DND-41 (cell line): Measurements from ENCODE around the gene PTGIR.

ENCODE experiments used
- ATAC-seq: fragments of 200-7000 bp; cut with Tn5 transposase; 3 replicates; pipeline ENCODE4 v1.9.1; 2021; ENCODE audit warnings: low read depth; ENCODE audit not compliant: insufficient read depth
- DNase-seq: peaks from one replicate; pipeline ENCODE4 v3.0.0-alpha.2; 2020
- H2AFZ ChIP-seq: 2 replicates; pipeline ENCODE4 v1.6.0; 2012; ENCODE audit warnings: low read depth, low read length
- H3K27ac ChIP-seq: 2 replicates; pipeline ENCODE4 v1.5.1; 2012; ENCODE audit warnings: low read length, inconsistent platforms
- H3K27me3 ChIP-seq: fragments of 200-600 bp; sonication (generic); 2 replicates; pipeline ENCODE4 v1.6.0; 2012; ENCODE audit warnings: low read length, mild to moderate bottlenecking, inconsistent platforms; ENCODE audit not compliant: insufficient read depth, poor library complexity
- H3K36me3 ChIP-seq: 2 replicates; pipeline ENCODE4 v1.5.1; 2012; ENCODE audit warnings: low read length, inconsistent platforms; ENCODE audit not compliant: insufficient read depth
- H3K4me1 ChIP-seq: 2 replicates; pipeline ENCODE4 v1.5.1; 2012; ENCODE audit warnings: mild to moderate bottlenecking, low read length; ENCODE audit not compliant: insufficient read depth
- H3K4me2 ChIP-seq: 2 replicates; pipeline ENCODE4 v1.6.0; 2012; ENCODE audit warnings: mild to moderate bottlenecking, moderate library complexity, low read length, inconsistent platforms; ENCODE audit not compliant: insufficient read depth
- H3K4me3 ChIP-seq, 2 experiments: fragments of 200-600 bp in 1 of 2; shearing (Covaris generic) in 1 of 2; 2 replicates each; pipeline ENCODE4 v1.5.1; 2012 to 2016; ENCODE audit warnings: inconsistent platforms in 2 of 2, low read length in 2 of 2, mild to moderate bottlenecking in 2 of 2, low read depth in 1 of 2, moderate library complexity in 1 of 2
- H3K79me2 ChIP-seq: 2 replicates; pipeline ENCODE4 v1.6.0; 2012; ENCODE audit warnings: low read length, inconsistent platforms; ENCODE audit not compliant: insufficient read depth
- H3K9ac ChIP-seq: 2 replicates; pipeline ENCODE4 v1.6.0; 2012; ENCODE audit warnings: low read depth, mild to moderate bottlenecking, inconsistent platforms, low read length, moderate library complexity
- H3K9me3 ChIP-seq: 2 replicates; pipeline ENCODE4 v1.5.1; 2012; ENCODE audit warnings: low read length, moderate library complexity, mild to moderate bottlenecking, inconsistent platforms; ENCODE audit not compliant: insufficient read depth, severe bottlenecking
- H4K20me1 ChIP-seq: 2 replicates; pipeline ENCODE4 v1.6.0; 2012; ENCODE audit warnings: low read length; ENCODE audit not compliant: insufficient read depth
- CTCF ChIP-seq: IDR thresholded peaks from 2 replicates; pipeline ENCODE4 v1.5.1; 2012; ENCODE audit warnings: borderline replicate concordance, low read length, moderate library complexity, mild to moderate bottlenecking; ENCODE audit not compliant: poor library complexity, severe bottlenecking; ENCODE audit errors: extremely low read depth
- EZH2 ChIP-seq: IDR thresholded peaks from 3 replicates; pipeline ENCODE4 v1.6.1; 2012; ENCODE audit warnings: borderline replicate concordance, low read depth, mild to moderate bottlenecking, moderate library complexity, low read length, inconsistent platforms; ENCODE audit not compliant: severe bottlenecking

PTGIR gene

GRCh38 chr19:46634045-46634655, 9.3 kb upstream of the PTGIR start:
- Histone ChIP-seq H3K36me3 (no peaks in the 10 kb centered on the region), H3K4me2 (peak overlapping the region; percentile 88), H2AFZ (peak overlapping the region; percentile 55; the same call in 1 of the 2 replicates), H3K79me2 (no peaks in the 10 kb centered on the region), H3K4me1 (peaks cover 31% of the 10 kb centered on the region), H3K27me3 (peaks cover 20% of the 10 kb centered on the region), H3K27ac (no peak overlapping the region), H3K4me3 (peak overlapping the region in 1 of 2 experiments; percentile 54; a peak in 2 of 4 replicates), H3K9me3 (no peaks in the 10 kb centered on the region), H3K9ac (peak overlapping the region; percentile 32; the same call in 1 of the 2 replicates), H4K20me1 (peaks cover 13% of the 10 kb centered on the region)
- TF ChIP-seq CTCF (no peak), EZH2 (no peak)
- ATAC-seq (peak; percentile 64), DNase-seq (peak; percentile 90)

GRCh38 chr19:46633130-46633529, 8.2 kb upstream of the PTGIR start:
- DNase-seq (no peak), ATAC-seq (no peak)
- no peak for TF ChIP-seq EZH2
- H3K9ac ChIP-seq: 0 out of 2 replicates have a peak overlapping the region, but pooled peaks have one; percentile 32
- H3K79me2 ChIP-seq: no peaks in the 10 kb centered on the region
- H3K4me3 ChIP-seq: no peak overlapping the region
- no peaks in the 10 kb centered on the region for H3K9me3 ChIP-seq
- H3K4me2 ChIP-seq: peak overlapping the region; percentile 88
- no peak overlapping the region for H2AFZ ChIP-seq
- H3K4me1 ChIP-seq: peaks cover 21% of the 10 kb centered on the region
- H3K27me3 ChIP-seq: peaks cover 11% of the 10 kb centered on the region
- peaks cover 9% of the 10 kb centered on the region for H4K20me1 ChIP-seq
- H3K36me3 ChIP-seq: no peaks in the 10 kb centered on the region
- H3K27ac ChIP-seq: no peak overlapping the region

GRCh38 chr19:46631481-46631880, 6.6 kb upstream of the PTGIR start:
- TF ChIP-seq CTCF (no peak), EZH2 (no peak)
- Histone ChIP-seq H3K27me3 (peaks cover 7% of the 10 kb centered on the region), H3K36me3 (no peaks in the 10 kb centered on the region), H3K9ac (no peak overlapping the region), H3K9me3 (no peaks in the 10 kb centered on the region), H3K27ac (no peak overlapping the region), H2AFZ (no peak overlapping the region), H3K4me1 (peaks cover 18% of the 10 kb centered on the region), H3K4me2 (no peak overlapping the region), H4K20me1 (peaks cover 7% of the 10 kb centered on the region), H3K4me3 (no peak overlapping the region), H3K79me2 (no peaks in the 10 kb centered on the region)
- DNase-seq (no peak), ATAC-seq (no peak)

- Histone ChIP-seq H3K4me1 (peaks cover 18% of the 10 kb centered on the region), H3K4me2 (no peak overlapping the region)
These were observed 5.8 kb upstream of the PTGIR start for GRCh38 chr19:46630586-46631205.

More at GRCh38 chr19:46630586-46631205, 5.8 kb upstream of the PTGIR start:
- Histone ChIP-seq H3K27ac (no peak overlapping the region), H3K4me3 (no peak overlapping the region), H3K9ac (no peak overlapping the region), H3K9me3 (no peaks in the 10 kb centered on the region), H3K27me3 (peaks cover 7% of the 10 kb centered on the region), H3K79me2 (no peaks in the 10 kb centered on the region), H3K36me3 (no peaks in the 10 kb centered on the region), H2AFZ (no peak overlapping the region), H4K20me1 (peaks cover 7% of the 10 kb centered on the region)
- TF ChIP-seq CTCF (no peak), EZH2 (no peak)
- ATAC-seq (no peak), DNase-seq (no peak)
